ENCODE measurements around the gene JAG2.

GRCh38 chr14:105148604-105149145 is 19.9 kb downstream of the JAG2 start:
- TF ChIP-seq CTCF (IDR thresholded peaks at IDR 0.05) (no peak), POLR2A (IDR thresholded peaks at IDR 0.05) (no peak)

Measured in heart left ventricle (tissue), 13 donors.